HepG2 (cell line): ENCODE results near the gene HAUS1. TPM values are rescaled to one million over a fixed set of nuclear protein-coding genes. Genes with fewer than 3 reads are reported as not detected.

Experiments
- AKNA ChIP-seq: sonication (generic); formaldehyde crosslinking; IDR thresholded peaks from 2 replicates; pipeline ENCODE4 v1.4.0; 2020; ENCODE audit warnings: missing genetic modification reagents, borderline replicate concordance
- HBP1 ChIP-seq: IDR thresholded peaks from 2 replicates; pipeline ENCODE4 v1.6.1; 2016; ENCODE audit warnings: low read depth, control low read depth
- KDM5B ChIP-seq: sonication (generic); formaldehyde crosslinking; IDR thresholded peaks from 2 replicates; pipeline ENCODE4 v1.4.0; 2020; ENCODE audit warnings: missing genetic modification reagents, mild to moderate bottlenecking, borderline replicate concordance
- MYNN ChIP-seq: sonication (generic); formaldehyde crosslinking; IDR thresholded peaks from 2 replicates; pipeline ENCODE4 v1.4.0; 2020; ENCODE audit warnings: mild to moderate bottlenecking, low read depth, missing genetic modification reagents
- NFRKB ChIP-seq: fragments of 450-650 bp; IDR thresholded peaks from 2 replicates; pipeline ENCODE4 v1.6.1; 2017
- PCBP1 ChIP-seq: fragments of 200-400 bp; formaldehyde crosslinking; IDR thresholded peaks from 2 replicates; pipeline ENCODE4 v1.6.1; 2017; ENCODE audit warnings: mild to moderate bottlenecking, low read depth, low read length, borderline replicate concordance
- PLSCR1 ChIP-seq: sonication (generic); formaldehyde crosslinking; IDR thresholded peaks from 2 replicates; pipeline ENCODE4 v1.5.0; 2020; ENCODE audit warnings: missing genetic modification reagents, mild to moderate bottlenecking, borderline replicate concordance
- TAF15 ChIP-seq: fragments of 200-400 bp; formaldehyde crosslinking; IDR thresholded peaks from one replicate; pipeline ENCODE4 v1.6.1; 2018; ENCODE audit warnings: mild to moderate bottlenecking, low read depth, low read length; ENCODE audit not compliant: poor library complexity, severe bottlenecking
- ZNF12 ChIP-seq: sonication (generic); formaldehyde crosslinking; IDR thresholded peaks from 2 replicates; pipeline ENCODE4 v1.5.0; 2020; ENCODE audit warnings: missing genetic modification reagents
- ZNF282 ChIP-seq: fragments of 450-650 bp; IDR thresholded peaks from 2 replicates; pipeline ENCODE4 v1.6.1; 2018; ENCODE audit not compliant: partially characterized antibody
- ZNF382 ChIP-seq: sonication (generic); formaldehyde crosslinking; IDR thresholded peaks from 2 replicates; pipeline ENCODE4 v1.5.0; 2020; ENCODE audit warnings: missing genetic modification reagents, mild to moderate bottlenecking, borderline replicate concordance
- ZNF720 ChIP-seq: sonication (generic); formaldehyde crosslinking; IDR thresholded peaks from 2 replicates; pipeline ENCODE4 v1.4.0; 2020; ENCODE audit warnings: missing genetic modification reagents
- polyA plus RNA-seq, 8 experiments: library from polyadenylated mRNA; depleted of rRNA in 3 of 8; stranded (reverse) in 7 of 8; unstranded in 1 of 8; fragments of >200 nt; fragmentation: Illumina TruSeq in 4 of 8; extraction: Trizol in 4 of 8; gene quantifications; 2 replicates each; pipeline versions ENCODE4 v1.2.1 to v1.2.3, GENCODE V29; 2011 to 2016; ENCODE audit warnings: low read depth in 4 of 8, missing spikeins in 1 of 8, mixed read lengths in 1 of 8; ENCODE audit not compliant: insufficient read depth in 1 of 8
- total RNA-seq, 5 experiments: library from RNA; depleted of rRNA; stranded (reverse); fragments of >200 nt; fragmentation: Illumina TruSeq; extraction: Trizol; gene quantifications; 2 replicates each; pipeline ENCODE4 v1.2.3, GENCODE V29; 2016; ENCODE audit warnings: low read depth in 1 of 5
- TF ChIP-seq, protein P1 (sequence below): sonication (generic); formaldehyde crosslinking; IDR thresholded peaks from 2 replicates; pipeline ENCODE4 v1.4.0; 2020; ENCODE audit warnings: missing genetic modification reagents
- TF ChIP-seq, protein P2 (sequence below): sonication (generic); formaldehyde crosslinking; IDR thresholded peaks from 2 replicates; pipeline ENCODE4 v1.4.0; 2020; ENCODE audit warnings: mild to moderate bottlenecking, missing genetic modification reagents
- TF ChIP-seq, protein P3 (sequence below): IDR thresholded peaks from 2 replicates; pipeline ENCODE4 v1.6.1; 2016; ENCODE audit warnings: missing compliant biosample characterization, missing genetic modification reagents, borderline replicate concordance

Gene HAUS1
- total and polyA plus RNA-seq, 2 of the 13 experiments (the other 11 are each of a cell fraction or from before 2014, with no cell fraction given): 20.6 to 59.2 TPM

- TF ChIP-seq, protein P1, sequence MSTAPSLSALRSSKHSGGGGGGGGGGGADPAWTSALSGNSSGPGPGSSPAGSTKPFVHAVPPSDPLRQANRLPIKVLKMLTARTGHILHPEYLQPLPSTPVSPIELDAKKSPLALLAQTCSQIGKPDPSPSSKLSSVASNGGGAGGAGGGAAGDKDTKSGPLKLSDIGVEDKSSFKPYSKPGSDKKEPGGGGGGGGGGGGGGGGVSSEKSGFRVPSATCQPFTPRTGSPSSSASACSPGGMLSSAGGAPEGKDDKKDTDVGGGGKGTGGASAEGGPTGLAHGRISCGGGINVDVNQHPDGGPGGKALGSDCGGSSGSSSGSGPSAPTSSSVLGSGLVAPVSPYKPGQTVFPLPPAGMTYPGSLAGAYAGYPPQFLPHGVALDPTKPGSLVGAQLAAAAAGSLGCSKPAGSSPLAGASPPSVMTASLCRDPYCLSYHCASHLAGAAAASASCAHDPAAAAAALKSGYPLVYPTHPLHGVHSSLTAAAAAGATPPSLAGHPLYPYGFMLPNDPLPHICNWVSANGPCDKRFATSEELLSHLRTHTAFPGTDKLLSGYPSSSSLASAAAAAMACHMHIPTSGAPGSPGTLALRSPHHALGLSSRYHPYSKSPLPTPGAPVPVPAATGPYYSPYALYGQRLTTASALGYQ (CRISPR knock-in tag): no peak
- TF ChIP-seq NFRKB (no peak), AKNA (no peak), ZNF720 (CRISPR knock-in tag) (no peak), PCBP1 (no peak), ZNF12 (CRISPR knock-in tag) (no peak), ZNF382 (CRISPR knock-in tag) (no peak), ZNF282 (no peak), KDM5B (CRISPR knock-in tag) (peak; percentile 85), TAF15 (no peak), MYNN (CRISPR knock-in tag) (no peak), PLSCR1 (CRISPR knock-in tag) (no peak), HBP1 (CRISPR knock-in tag) (no peak)
- TF ChIP-seq, protein P2, sequence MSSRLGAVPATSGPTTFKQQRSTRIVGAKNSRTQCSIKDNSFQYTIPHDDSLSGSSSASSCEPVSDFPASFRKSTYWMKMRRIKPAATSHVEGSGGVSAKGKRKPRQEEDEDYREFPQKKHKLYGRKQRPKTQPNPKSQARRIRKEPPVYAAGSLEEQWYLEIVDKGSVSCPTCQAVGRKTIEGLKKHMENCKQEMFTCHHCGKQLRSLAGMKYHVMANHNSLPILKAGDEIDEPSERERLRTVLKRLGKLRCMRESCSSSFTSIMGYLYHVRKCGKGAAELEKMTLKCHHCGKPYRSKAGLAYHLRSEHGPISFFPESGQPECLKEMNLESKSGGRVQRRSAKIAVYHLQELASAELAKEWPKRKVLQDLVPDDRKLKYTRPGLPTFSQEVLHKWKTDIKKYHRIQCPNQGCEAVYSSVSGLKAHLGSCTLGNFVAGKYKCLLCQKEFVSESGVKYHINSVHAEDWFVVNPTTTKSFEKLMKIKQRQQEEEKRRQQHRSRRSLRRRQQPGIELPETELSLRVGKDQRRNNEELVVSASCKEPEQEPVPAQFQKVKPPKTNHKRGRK: no peak
- TF ChIP-seq, protein P3, sequence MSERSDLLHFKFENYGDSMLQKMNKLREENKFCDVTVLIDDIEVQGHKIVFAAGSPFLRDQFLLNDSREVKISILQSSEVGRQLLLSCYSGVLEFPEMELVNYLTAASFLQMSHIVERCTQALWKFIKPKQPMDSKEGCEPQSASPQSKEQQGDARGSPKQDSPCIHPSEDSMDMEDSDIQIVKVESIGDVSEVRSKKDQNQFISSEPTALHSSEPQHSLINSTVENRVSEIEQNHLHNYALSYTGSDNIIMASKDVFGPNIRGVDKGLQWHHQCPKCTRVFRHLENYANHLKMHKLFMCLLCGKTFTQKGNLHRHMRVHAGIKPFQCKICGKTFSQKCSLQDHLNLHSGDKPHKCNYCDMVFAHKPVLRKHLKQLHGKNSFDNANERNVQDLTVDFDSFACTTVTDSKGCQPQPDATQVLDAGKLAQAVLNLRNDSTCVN (CRISPR knock-in tag): no peak
Measured at GRCh38 chr18:46104128-46104911, at the start of gene HAUS1 (continued).
